IPS-NIHi11 (cell line): ENCODE data around the gene SYNE3.

ENCODE experiments used
- DNase-seq: peaks from one replicate; pipeline ENCODE4 v3.0.0; 2012; ENCODE audit warnings: mixed read lengths, low spot score

SYNE3 gene

GRCh38 chr14:95474486-95474885 is 42.0 kb downstream of the SYNE3 start:
- no peak for DNase-seq

- no peak for DNase-seq
Measured at GRCh38 chr14:95472819-95473251, 43.6 kb downstream of the SYNE3 start.

GRCh38 chr14:95471476-95471875 is 45.0 kb downstream of the SYNE3 start:
- no peak for DNase-seq

- DNase-seq = no peak
Measured at GRCh38 chr14:95471016-95471415, 45.4 kb downstream of the SYNE3 start.

GRCh38 chr14:95469134-95469481 is 47.3 kb downstream of the SYNE3 start:
- no peak for DNase-seq

DNA sequence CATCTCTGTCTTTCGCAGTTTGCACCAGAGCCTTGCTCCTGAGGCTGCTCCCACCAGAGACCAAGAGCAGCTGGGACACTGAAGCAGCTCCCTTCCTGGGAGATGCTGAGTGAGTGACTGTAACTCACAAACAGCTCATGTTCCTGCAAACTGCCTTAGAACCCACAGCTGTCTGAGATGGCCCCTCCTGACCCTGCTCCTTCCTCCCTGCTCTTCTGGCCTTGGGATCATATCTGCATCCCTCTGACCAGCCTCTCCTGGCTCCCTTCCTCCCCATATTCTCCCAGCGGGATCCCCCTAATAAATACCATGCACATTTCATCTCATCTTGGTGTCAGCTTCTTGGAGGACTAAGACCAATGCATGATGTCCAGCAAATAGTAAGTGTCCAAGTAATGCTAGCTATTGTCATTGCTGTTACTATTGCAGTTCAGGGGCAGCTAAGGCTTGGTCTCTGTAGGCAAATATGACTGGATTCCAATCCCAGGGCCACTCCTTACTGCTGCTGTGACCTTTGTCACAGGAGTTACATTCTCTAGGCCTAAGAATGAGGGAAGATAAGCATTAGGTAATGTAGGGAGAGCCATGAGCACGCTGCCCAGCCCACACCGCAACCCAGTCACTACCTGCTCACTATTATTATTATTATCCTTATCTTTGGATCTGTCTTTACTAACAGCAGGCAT is 47.9 kb downstream of the SYNE3 start:
- no peak for DNase-seq

DNA sequence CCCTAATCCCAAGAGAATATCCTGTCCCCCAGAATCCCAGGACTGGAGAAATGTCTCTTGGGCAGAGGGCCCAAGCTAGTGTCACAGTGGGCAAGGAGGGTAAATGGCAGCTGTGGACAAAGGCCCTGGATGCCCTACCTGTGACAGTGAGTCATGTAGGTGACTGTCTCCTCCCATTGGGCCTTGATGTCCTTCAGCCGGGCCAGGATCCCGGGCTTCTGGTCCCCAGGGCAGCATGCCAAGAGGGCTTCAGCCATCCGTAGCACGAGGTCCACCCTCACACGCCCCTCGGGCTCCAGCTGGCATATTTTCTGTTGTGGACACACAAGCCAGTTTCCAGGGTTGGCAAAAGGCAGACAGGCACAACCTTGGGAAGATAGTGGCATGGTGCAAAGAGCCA is 48.8 kb downstream of the SYNE3 start:
- DNase-seq = no peak

- no peak for DNase-seq
Measured at GRCh38 chr14:95467232-95467631, 49.2 kb downstream of the SYNE3 start.
